SK-N-SH (cell line): Measurements from ENCODE around the gene TRRAP.

Experiments used
- CTCF ChIP-seq: fragments of 200-600 bp; sonication (generic); IDR thresholded peaks from 2 replicates; pipeline ENCODE4 v1.6.1; 2017; ENCODE audit warnings: antibody characterized with exemption, mild to moderate bottlenecking, moderate library complexity
- ELF1 ChIP-seq: IDR thresholded peaks from 2 replicates; pipeline ENCODE4 v1.4.0; 2012
- IRF3 ChIP-seq: fragments of 150-350 bp; IDR thresholded peaks from 2 replicates; pipeline ENCODE4 v1.6.1; 2016; ENCODE audit warnings: mild to moderate bottlenecking, low read depth, low read length
- JUND ChIP-seq: IDR thresholded peaks from 2 replicates; pipeline ENCODE4 v1.4.0; 2012
- PBX3 ChIP-seq: IDR thresholded peaks from 2 replicates; pipeline ENCODE4; 2012
- POLR2AphosphoS5 ChIP-seq: IDR thresholded peaks from 2 replicates; pipeline ENCODE4 v1.6.1; 2012; ENCODE audit warnings: low read depth, low read length
- RAD21 ChIP-seq: IDR thresholded peaks from 2 replicates; pipeline ENCODE4 v1.6.1; 2012; ENCODE audit warnings: mild to moderate bottlenecking, low read length
- REST ChIP-seq: IDR thresholded peaks from 2 replicates; pipeline ENCODE4 v1.6.1; 2012; ENCODE audit warnings: mild to moderate bottlenecking, low read depth, low read length, moderate library complexity
- TAF1 ChIP-seq: IDR thresholded peaks from 2 replicates; pipeline ENCODE4 v1.6.1; 2012; ENCODE audit warnings: low read depth, mild to moderate bottlenecking, low read length, moderate library complexity, borderline replicate concordance
- ZBTB33 ChIP-seq: IDR thresholded peaks from 2 replicates; pipeline ENCODE4 v1.4.0; 2012; ENCODE audit warnings: low read depth, borderline replicate concordance

GRCh38 chr7:99004781-99005500, 126.6 kb downstream of the TRRAP start:
- TF ChIP-seq CTCF = no peak
- TF ChIP-seq JUND = no peak
- TF ChIP-seq PBX3 = no peak
- no peak for TF ChIP-seq ZBTB33
- no peak for TF ChIP-seq POLR2AphosphoS5
- TF ChIP-seq IRF3 = no peak
- no peak for TF ChIP-seq ELF1
- TF ChIP-seq RAD21 = no peak
- TF ChIP-seq TAF1 = no peak
- TF ChIP-seq REST = no peak
